Vagina (tissue), 2 donors: ENCODE measurements around the gene GSX2. TPM values are rescaled to one million over a fixed set of nuclear protein-coding genes. Genes with fewer than 3 reads are reported as not detected.
A peak's percentile ranks its signal among the peaks of the same experiment; 100 is the strongest.

ENCODE experiments used
- DNase-seq, 2 donors: peaks; one replicate each; pipeline ENCODE4 v3.0.0-alpha.2; 2017; ENCODE audit errors: extremely low spot score in 2 of 2
- H3K27ac ChIP-seq: fragments of 200-600 bp; sonication (generic); one replicate; pipeline ENCODE4 v1.5.1; 2019
- H3K27me3 ChIP-seq: fragments of 200-600 bp; sonication (generic); one replicate; pipeline ENCODE4 v1.5.1; 2019
- H3K36me3 ChIP-seq, 2 donors: fragments of 200-600 bp; sonication (generic); one replicate each; pipeline ENCODE4 v1.5.1; 2017 to 2019
- H3K4me1 ChIP-seq: fragments of 200-600 bp; sonication (generic); one replicate; pipeline ENCODE4 v1.5.1; 2019
- H3K4me3 ChIP-seq, 2 donors: fragments of 200-600 bp; sonication (generic); 1 replicate in 1 of 2; 2 replicates in 1 of 2; pipeline ENCODE4 v1.5.1; 2016 to 2019
- H3K9me3 ChIP-seq: fragments of 200-600 bp; sonication (generic); one replicate; pipeline ENCODE4 v1.5.1; 2019
- CTCF ChIP-seq, 3 experiments: fragments of 450-650 bp in 2 of 3; fragments of 200-600 bp in 1 of 3; sonication (generic) in 1 of 3; IDR thresholded peaks; one replicate each; pipeline ENCODE4 v1.5.1; 2017 to 2019; ENCODE audit warnings: antibody characterized with exemption in 3 of 3, mild to moderate bottlenecking in 2 of 3, moderate library complexity in 2 of 3
- POLR2A ChIP-seq, 2 donors: fragments of 450-650 bp; IDR thresholded peaks; one replicate each; pipeline ENCODE4 v1.6.1; 2017; ENCODE audit warnings: antibody characterized with exemption in 2 of 2, mild to moderate bottlenecking in 2 of 2, moderate library complexity in 2 of 2
- POLR2AphosphoS5 ChIP-seq, 2 donors: sonication (generic); formaldehyde crosslinking; IDR thresholded peaks; one replicate each; pipeline ENCODE4 v1.9.0; 2017; ENCODE audit warnings: antibody characterized with exemption in 2 of 2, mild to moderate bottlenecking in 2 of 2, low read depth in 1 of 2; ENCODE audit not compliant: insufficient read depth in 1 of 2
- intact Hi-C: fragments of 100-400 bp; cut with DNase I; formaldehyde crosslinking; loops from one replicate; pipeline ENCODE4 v1.15.1; 2023
- total RNA-seq: library from RNA; depleted of rRNA; stranded (reverse); fragments of >200 nt; gene quantifications from one replicate; pipeline ENCODE4 v1.2.3, GENCODE V29; 2016

Gene GSX2
- total RNA-seq, 1 donor from 2014 or later: not detected

- no peak overlapping the region for H3K4me3 ChIP-seq
- no peak for DNase-seq
- H3K9me3 ChIP-seq: no peaks in the 10 kb centered on the region
- intact Hi-C loops: no loop called here
- no peak for TF ChIP-seq POLR2AphosphoS5 (IDR thresholded peaks at IDR 0.05; ENCODE audit: insufficient read depth in 1 of 2, low read depth in 1 of 2)
- no peak for TF ChIP-seq POLR2A (IDR thresholded peaks at IDR 0.05)
- no peak for TF ChIP-seq CTCF (IDR thresholded peaks at IDR 0.05)
- H3K36me3 ChIP-seq: no peaks in the 10 kb centered on the region
- H3K4me1 ChIP-seq: peaks cover 41% of the 10 kb centered on the region
- no peak overlapping the region for H3K27ac ChIP-seq
- peaks cover 39% of the 10 kb centered on the region for H3K27me3 ChIP-seq
Measured at GRCh38 chr4:54096295-54096962, 3.5 kb upstream of the GSX2 start.

GRCh38 chr4:54097152-54097551 lies 2.8 kb upstream of the GSX2 start:
- no peak for DNase-seq
- no peaks in the 10 kb centered on the region for H3K36me3 ChIP-seq
- TF ChIP-seq POLR2AphosphoS5 (IDR thresholded peaks at IDR 0.05; ENCODE audit: insufficient read depth in 1 of 2, low read depth in 1 of 2) (no peak), POLR2A (IDR thresholded peaks at IDR 0.05) (no peak), CTCF (IDR thresholded peaks at IDR 0.05) (no peak)
- H3K27ac ChIP-seq: no peak overlapping the region
- no peak overlapping the region for H3K4me3 ChIP-seq
- intact Hi-C loops: no loop called here
- peaks cover 39% of the 10 kb centered on the region for H3K27me3 ChIP-seq
- peaks cover 38% of the 10 kb centered on the region for H3K4me1 ChIP-seq
- no peaks in the 10 kb centered on the region for H3K9me3 ChIP-seq

- H3K36me3 ChIP-seq: no peaks in the 10 kb centered on the region
- no peak overlapping the region for H3K4me3 ChIP-seq
- no peak for DNase-seq
- H3K27me3 ChIP-seq: peaks cover 39% of the 10 kb centered on the region
- no peaks in the 10 kb centered on the region for H3K9me3 ChIP-seq
- no peak overlapping the region for H3K27ac ChIP-seq
- H3K4me1 ChIP-seq: peaks cover 32% of the 10 kb centered on the region
- TF ChIP-seq POLR2AphosphoS5 (IDR thresholded peaks at IDR 0.05; ENCODE audit: insufficient read depth in 1 of 2, low read depth in 1 of 2) (no peak), CTCF (IDR thresholded peaks at IDR 0.05) (no peak), POLR2A (IDR thresholded peaks at IDR 0.05) (no peak)
- intact Hi-C loops: no loop called here
Measured at GRCh38 chr4:54098375-54098774, 1.6 kb upstream of the GSX2 start.

DNA sequence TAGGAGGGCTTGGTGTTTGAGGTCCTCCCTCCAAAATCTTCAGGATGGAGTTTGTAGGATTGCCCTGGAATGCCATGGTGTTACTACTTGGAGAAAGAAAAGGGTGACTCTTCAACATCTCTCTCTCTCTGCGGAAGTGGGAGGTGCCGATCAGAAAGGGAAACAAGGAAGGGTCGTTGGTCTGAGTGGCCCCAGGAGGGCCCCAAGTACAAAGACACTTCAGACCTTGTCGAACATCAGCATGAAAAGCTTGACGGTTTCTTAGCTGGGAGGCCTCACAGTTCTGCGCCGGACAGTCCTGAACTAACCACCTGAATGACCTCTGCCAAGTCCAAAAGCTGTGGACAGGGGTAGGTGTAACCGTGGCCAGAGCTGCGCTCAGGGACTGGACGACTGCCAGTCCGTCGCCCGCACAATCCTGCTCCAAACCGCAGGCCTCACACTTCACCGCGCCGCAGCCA lies 646 bp upstream of the GSX2 start:
- no peak overlapping the region for H3K27ac ChIP-seq

More for the DNA sequence above, 646 bp upstream of the GSX2 start:
- Histone ChIP-seq H3K36me3 (no peaks in the 10 kb centered on the region), H3K4me1 (peaks cover 41% of the 10 kb centered on the region), H3K27me3 (peaks cover 39% of the 10 kb centered on the region), H3K4me3 (peak overlapping the region; percentile 15 to 30), H3K9me3 (no peaks in the 10 kb centered on the region)
- intact Hi-C loops: no loop called here
- DNase-seq: no peak
- no peak for TF ChIP-seq POLR2AphosphoS5 (IDR thresholded peaks at IDR 0.05; ENCODE audit: insufficient read depth in 1 of 2, low read depth in 1 of 2)
- TF ChIP-seq CTCF (IDR thresholded peaks at IDR 0.05): no peak
- TF ChIP-seq POLR2A (IDR thresholded peaks at IDR 0.05): no peak
